ENCODE data around the gene HMGN4.
A peak's percentile ranks its signal among the peaks of the same experiment; 100 is the strongest.
"Not testable (repeated sequence)": the region's sequence is repeated elsewhere in the genome, so short reads cannot be mapped to it uniquely, and the experiment has no call there.

The HMGN4 gene

DNA sequence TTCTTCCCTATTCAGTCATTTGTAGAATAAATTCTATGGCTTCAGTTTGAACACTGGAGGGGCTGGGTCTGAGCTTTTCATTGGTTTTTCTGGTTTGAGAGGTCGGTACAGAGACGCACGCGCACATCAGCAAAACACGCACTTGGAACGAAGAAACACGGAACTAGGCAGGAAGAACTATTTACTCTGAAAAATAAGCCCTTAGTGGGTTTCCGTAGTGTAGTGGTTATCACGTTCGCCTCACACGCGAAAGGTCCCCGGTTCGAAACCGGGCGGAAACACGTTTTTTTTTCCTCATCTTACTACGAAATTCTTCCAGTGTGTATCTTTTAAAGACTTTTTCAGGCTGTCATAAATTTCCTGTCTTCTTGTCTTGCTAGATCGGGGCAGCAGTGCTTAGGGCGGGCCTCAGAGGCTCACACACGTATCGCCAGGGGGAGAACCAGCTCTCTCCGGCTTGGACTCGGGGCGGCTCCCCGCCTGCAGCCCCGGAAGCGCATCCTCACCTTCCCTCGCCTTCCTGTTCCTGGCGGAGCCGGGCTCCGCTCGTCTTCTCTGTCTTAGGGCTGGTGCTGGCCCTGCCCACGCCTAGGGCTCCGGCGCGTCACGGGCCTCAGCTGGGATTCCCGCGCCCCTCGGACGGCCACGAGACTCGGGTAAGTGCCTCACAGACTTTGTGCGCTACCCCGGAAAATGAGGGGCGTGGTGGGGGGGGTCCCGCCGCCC, at the start of gene HMGN4:
Gene HMGN4, plus strand, starts transcription at position 521 of the 726 bp plus-strand sequence. CDS start 6,841 bp downstream, outside the sequence.
- DNase-seq (ENCODE audit: low spot score), result peak; percentile 90

DNA sequence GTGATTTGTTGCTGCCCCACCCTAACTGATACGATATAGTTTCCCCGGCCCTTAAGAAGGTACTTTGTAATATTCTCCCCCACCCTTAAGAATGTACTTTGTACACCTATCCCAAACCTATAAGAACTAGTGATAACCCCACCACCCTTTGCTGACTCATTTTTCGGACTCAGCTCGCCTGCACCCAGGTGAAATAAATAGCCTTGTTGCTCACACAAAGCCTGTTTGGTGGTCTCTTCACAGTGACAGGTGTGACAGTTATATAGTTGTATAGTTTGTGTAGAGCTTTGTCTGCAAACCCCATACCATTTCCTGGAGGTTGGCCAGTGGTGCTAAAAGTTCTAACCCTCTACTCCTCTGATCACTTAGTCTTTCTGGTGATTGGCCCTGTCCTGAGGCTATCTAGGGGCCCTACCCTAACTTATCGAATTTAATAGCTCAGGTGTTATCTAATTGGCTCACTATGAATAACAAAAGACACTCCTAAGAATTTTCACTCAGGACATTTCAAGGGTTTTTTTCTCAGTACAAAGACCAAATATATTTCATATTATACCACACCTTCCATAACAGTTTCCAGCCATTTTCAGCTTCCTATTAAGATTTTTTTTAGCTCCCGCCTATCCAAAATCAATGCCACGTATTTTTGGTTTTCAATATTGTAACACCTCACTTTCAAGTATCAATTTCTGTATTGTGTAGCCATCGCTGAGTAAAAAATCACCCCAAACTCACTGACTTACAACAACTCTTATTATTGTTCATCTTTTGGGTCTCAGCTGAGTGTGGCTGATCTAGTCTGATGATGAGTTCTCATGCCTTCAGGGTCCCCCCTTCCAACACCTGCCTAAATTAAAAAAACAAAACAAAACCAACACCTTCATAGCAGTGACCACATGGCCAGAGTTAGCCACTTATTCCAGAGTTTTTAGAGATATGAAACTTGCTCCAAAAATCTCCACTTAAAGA, 47.9 kb upstream of the HMGN4 start:
- no peak for DNase-seq (ENCODE audit: low spot score)

DNA sequence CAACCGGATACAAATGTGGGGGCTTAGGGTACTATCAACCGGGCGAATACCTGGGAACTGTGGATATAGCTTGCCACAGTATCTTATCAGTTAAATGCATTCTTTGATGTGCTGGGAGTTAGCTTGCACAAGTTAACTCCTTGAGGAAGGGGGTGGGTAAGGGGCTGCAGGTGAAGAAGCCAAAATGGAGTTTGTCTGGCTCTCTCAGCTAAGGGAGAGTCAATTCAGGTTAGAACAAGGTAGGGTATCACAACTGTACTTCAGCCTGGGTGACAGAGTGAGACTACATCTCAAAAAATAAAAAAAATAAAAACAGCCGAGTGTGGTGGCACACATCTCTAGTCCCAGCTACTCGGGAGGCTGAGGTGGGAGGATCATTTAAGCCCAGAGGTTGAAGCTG, 46.6 kb upstream of the HMGN4 start:
- DNase-seq (ENCODE audit: low spot score), result no peak

DNA sequence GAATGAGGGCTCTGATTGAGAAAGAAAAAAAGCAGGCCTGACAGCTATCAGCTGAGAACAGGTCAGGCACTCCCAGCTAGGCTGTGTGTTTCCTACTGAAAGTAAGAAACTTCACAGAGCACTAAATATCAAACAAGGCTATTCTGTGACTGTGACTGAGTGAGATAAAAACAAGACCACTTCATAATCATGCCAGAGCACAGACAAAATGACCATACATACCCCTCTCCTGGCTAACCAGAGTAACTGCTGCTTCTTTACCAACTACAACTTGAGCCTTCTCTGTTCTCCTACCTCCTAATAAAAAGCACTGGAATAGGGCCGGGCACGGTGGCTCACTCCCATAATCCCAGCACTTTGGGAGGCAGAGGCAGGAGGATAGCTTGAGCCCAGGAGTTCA, 44.9 kb upstream of the HMGN4 start:
- peak; percentile 12 for DNase-seq (ENCODE audit: low spot score)

DNA sequence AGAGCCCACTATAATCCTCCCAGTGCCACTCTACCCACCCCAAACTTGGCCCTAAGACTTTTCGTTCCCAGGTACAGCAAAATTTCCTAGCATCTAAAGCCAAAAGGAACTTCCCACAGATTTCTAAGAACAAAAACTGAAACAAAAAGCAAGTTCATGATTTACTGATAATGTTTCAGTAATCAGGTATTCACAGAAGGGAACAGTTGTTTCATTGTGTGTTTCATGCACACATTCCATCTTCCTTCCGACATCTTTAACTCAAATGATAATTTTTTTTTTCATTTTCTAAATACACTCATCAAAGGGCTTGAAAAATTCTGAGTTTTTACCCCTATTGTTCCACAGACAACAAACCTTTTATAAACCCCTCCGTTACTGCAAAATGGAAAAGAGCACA, 44.0 kb upstream of the HMGN4 start:
- no peak for DNase-seq (ENCODE audit: low spot score)

DNA sequence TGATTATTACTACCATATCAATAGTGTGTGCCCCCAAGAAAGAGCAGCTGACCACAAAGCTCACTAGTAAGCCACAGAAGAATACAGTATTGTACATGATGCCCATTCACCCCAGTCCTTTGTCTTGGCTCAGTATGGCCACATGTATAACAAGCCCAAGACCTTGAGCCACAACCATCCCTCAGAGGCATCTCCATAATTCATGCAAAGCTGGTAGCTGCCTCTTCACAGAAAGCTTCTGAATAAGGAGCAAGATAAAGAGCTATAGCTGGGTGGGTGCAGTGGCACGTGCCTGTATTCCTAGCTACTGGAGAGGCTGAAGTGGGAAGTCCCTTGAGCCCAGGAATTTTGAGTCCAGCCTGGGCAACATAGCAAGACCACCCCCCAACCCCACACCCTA, 42.9 kb upstream of the HMGN4 start:
- DNase-seq (ENCODE audit: low spot score), result no peak

DNA sequence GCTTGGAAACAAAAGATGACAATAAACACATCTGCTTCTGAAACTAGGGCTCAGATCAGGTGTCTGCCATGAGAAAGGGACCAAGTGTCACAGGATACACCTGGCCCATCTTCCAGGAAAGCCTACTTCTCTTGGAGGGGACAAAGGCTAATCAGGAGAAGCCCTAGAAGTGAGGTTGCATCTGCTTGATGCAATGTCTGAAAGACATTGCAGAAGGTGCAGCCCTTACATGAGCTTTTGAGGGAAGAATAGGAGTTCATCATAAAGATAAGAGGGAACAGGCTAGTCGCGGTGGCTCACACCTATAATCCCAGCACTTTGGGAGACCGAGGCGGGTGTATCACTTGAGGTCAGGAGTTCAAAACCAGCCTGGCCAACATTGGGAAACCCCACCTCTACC, 40.6 kb upstream of the HMGN4 start:
- DNase-seq (ENCODE audit: low spot score), result no peak

DNA sequence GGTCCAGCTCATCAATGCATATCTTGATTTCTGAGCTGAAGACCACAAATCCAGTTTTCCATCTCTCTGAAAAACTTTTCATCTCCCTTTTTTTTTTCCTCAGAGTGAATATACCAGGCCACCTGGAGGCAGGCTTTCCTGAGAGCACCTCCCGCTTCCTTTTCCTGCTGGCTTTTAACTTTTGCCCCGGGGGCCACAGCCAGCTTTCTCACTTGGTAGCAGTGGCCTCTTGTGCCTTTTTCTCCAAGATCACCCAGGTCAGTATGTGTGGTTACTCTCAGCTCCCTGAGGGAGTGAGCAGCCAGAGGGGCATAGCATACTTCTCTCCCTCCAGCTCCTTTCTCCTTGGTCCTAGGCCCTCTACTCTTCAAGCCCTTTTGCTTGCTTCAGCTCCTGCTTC, 38.1 kb upstream of the HMGN4 start, which contains the start of gene BTN1A1:
Gene BTN1A1, plus strand, starts transcription at position 202 of the 400 bp plus-strand sequence. CDS start 984 bp downstream, outside the sequence.
- no peak for DNase-seq (ENCODE audit: low spot score)

DNA sequence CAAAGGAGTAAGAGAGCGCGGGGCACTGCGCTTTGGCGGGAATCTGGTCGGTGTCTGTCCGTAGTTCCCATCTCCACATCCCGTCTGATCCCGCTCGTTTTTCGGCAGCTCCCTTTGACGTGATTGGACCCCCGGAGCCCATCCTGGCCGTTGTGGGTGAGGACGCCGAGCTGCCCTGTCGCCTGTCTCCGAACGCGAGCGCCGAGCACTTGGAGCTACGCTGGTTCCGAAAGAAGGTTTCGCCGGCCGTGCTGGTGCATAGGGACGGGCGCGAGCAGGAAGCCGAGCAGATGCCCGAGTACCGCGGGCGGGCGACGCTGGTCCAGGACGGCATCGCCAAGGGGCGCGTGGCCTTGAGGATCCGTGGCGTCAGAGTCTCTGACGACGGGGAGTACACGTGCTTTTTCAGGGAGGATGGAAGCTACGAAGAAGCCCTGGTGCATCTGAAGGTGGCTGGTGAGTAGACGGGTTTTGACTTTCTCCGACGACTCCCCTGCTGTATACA, 36.6 kb upstream of the HMGN4 start:
- DNase-seq (ENCODE audit: low spot score), result peak; percentile 22

DNA sequence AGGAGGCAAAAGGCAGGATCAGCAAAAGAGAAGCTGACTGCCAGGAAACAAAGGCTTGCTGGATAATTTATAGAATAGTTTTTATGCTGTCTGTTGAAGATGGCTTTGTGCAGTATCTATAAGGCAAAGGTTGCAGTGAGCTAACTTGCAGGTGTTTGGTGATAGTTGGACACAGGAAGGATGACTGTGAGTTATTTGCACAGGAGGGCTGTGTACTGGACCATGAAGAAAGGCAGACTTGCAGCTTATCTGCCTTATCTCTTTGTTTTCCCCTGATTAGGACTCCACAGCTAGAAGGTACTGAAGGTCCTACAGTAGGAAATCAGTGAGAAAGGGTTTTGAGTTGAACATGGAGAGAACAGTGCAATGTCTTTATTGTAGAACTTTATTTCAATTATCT, 36.0 kb upstream of the HMGN4 start:
- no peak for DNase-seq (ENCODE audit: low spot score)

DNA sequence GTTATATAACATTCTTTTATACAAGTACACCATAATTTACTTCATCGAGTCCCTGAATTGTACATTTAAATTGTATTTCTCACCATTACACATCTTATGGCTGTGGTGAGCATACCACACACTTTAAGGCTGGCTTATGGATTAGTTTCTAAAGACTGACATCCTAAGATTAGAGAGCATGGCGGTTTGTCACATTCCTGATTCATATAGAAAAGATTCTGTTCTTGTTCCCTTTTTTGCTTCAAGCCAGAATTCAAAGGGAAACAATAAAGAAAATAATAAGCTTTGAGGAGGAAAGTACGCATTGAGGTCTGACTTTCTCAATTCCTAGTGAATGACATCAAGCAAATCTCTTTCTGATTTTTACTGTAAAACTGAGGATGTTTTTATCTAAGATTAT, 35.5 kb upstream of the HMGN4 start:
- DNase-seq (ENCODE audit: low spot score), result no peak

DNA sequence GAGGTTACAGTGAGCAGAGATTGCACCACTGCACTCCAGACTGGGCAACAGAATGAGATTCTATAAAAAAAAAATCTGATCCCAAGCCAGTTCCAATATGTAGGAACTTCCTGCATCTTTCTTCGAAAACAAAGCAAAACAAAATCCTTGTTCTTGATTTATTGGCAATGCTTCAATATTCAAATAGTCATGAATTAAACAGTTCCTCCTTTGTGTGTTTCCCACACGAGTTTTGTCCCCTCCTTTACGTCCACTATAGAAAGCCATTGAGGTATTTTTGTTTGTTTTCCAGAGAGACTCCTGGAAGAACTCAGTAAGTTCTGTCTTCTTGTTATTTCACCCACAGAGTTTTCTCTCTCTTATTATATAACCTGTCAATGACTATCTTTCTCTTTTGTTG, 30.5 kb upstream of the HMGN4 start:
- no peak for DNase-seq (ENCODE audit: low spot score)

DNA sequence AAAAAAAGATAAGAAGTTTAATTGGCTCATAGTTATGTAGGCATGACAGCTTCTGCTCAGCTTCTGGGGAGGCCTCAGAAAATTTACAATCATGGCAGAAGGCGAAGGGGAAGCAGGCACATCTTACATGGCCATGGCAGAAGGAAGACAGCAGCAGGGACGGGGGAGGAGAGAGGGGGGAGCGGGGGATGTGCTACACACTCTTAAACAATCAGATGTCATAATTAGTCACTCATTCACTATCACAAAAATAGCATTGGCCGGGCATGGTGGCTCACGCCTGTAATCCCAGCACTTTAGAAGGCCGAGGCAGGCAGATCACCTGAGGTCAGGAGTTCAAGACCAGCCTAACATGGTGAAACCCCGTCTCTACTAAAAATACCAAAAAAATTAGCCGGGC, 27.1 kb upstream of the HMGN4 start:
- not testable (repeated sequence) for DNase-seq (ENCODE audit: low spot score)

DNA sequence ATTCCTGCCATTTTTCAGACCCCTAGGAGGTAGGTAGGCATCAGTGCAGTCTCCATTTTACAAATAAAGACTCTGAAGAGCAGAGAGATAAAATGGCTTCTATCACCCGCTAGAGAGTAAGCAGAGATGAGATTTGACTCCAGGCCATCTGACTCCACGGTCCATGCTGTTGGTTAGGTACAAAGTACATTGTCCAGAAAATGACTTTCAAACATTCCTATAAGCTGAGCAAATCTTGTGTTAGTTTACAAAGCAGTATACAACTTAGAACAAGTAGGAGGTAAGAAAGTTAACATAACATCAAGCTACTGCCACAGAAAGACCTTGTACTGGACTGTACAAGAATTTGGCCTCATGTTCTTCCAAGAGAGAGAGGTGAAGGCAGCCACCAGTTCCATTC, 23.2 kb upstream of the HMGN4 start:
- no peak for DNase-seq (ENCODE audit: low spot score)

DNA sequence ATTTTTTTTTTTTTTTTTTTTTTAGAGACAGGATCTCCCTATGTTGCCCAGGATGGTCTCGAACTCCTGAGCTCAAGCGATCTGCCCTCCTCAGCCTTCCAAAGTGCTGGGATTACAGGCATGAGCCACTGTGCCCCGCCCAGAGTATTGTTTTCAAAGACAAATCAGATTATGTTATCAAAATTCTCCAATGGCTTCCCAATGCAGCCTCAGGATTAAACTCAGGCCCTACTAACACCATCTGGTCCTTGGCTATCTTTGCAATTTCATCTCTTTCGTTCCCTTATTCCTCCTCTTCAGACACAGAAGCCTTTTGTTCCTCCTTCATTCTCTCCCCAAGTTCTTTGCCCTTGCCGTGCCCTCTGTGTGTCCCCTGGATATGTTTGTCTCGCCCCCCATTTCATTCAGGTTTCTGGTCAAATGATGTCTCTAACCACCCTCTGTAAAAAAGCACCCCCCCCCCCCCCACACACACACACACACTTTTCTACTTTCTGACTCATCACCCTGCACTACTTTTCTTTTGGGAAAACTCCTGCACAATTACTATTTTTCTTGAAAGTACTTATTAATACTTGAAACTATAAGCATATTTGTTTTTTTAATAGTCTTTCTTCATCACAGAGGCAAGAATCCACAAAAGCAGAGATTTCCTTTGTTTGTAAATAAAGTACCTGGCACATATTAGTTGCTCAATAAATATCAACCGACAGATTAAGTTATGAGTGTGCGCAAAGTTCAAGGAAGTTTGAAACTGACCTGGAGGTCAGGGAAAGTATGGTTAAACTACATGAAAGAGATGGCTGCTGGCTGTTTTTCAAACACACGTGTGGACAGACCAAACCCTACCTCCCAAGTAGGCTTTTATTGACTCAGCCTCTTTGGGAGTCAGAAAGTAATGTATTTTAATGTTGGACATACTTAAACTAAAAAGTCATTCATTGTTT, 21.4 kb upstream of the HMGN4 start:
- no peak for DNase-seq (ENCODE audit: low spot score)

DNA sequence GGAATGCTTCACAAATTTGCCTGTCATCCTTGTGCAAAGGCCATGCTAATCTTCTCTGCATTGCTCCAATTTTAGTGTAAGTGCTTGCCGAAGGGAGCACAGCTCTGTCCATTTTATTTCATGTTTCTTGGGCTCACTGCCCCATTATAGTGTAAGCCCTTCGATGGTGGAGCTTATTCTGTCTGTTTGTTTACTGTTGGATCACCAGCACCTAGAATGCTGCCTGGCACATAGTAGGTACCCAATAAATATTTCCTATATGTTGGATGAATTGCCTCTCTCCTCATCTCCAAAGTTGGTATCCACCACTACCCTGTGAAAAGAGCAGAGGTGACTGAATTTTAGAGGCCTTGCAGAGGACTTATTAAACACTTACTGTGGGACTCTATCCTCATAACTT, 18.8 kb upstream of the HMGN4 start:
- DNase-seq (ENCODE audit: low spot score), result no peak

DNA sequence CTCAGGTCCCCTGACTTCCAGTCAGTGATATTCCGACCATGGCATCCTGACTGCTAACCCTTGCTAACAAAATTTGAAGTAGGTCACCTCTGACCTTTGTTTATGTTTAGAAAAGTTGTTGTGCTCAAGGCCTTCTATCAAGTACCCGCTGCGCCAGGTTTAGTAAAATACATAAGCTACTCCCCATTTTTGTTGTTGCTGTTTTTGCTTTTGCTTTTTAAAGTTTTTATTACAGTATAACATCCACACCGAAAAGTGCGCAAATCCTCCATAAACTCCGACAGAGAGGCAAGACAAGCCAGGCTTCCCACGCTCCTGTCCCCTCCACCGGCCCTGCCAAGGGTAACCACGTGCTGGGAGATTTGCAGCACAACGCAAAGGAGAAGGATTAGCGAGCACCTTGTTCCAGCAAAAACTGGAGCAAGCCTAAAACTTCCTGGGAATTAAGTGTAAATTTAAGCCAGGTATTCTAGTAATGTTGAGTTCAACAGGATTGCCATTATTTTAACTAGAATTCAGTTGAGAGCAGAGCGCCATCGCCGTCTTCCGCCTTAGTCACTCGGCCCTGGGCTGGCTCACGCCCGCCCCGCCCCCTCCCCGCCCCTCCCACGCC, 17.8 kb upstream of the HMGN4 start:
- no peak for DNase-seq (ENCODE audit: low spot score)

DNA sequence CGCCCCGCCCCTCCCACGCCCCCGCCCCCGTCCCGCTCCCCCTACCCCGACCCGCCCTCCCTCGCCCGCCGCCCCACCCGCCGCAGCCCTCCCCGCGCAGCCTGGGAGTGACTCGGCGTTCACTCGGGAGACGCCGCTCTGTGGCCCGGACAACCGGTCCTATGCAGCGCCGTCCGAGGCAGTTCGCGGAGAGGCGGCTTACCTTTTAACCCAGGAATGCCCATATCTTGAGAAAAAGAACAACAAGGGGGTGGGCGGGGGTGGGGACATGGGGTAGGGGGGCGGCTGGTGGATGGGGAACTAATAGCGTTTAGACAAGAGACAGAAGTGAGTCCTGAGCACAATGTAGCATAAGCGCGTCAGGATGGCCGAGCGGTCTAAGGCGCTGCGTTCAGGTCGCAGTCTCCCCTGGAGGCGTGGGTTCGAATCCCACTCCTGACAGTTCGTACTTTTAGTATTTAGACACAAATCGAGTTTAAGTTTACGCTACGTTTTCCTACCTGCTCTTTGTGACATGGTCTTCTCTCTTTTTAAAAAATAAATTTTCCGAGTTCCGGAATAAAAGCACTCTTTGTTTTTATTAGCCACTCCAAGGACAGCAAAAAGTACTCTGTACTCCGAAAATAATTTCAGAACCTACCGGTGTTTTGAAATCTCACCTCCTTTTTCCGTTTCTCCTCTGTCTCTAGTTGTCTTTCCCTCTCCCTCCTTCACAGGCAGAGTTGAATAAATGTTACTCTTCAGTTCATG, 17.1 kb upstream of the HMGN4 start:
- peak; percentile 86 for DNase-seq (ENCODE audit: low spot score)

DNA sequence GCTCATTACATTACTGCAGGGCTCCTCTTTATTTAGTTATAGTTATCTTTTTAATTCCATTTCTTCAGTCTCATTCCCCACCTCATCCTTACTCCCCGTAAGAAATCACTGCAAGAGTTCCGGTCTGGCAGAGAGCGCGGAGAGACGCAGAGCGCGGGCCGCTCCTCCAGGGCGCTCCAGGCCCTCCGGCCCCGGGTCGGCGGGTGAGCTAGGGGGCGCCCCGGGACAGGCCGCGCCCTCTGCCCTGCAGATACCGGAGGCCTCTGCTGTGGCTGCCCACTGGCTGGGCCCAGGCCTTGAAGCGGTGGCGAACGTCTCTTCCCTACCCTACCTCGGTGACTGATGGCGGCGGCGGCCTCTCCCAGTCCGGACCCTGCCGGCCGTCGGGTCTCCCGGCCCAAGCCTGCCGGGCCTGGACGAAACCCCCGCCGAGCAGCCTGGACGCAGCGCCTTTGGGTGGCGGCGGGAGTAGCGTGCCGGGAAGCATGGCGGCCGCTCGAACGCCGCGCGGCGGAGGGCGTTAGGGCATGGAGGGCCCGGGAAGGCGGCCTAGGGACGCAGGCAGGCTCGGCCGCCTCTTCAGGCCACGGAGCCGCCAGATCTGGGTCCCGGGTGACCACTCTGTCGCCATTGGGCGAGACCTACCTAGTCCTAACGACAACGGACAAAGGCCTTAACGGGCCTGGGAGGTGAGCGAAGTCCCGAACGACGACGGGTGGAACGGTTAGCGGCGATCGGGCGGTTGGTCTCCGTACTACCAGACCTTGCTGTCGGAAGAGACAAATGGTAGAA, 16.4 kb upstream of the HMGN4 start:
- peak; percentile 65 for DNase-seq (ENCODE audit: low spot score)

Measured in CD4-positive, alpha-beta T cell treated with Interleukin-6 at 100 ng/mL for 8 hours (primary cell).